ENCODE data around the gene GJB3.

Gene GJB3

DNA sequence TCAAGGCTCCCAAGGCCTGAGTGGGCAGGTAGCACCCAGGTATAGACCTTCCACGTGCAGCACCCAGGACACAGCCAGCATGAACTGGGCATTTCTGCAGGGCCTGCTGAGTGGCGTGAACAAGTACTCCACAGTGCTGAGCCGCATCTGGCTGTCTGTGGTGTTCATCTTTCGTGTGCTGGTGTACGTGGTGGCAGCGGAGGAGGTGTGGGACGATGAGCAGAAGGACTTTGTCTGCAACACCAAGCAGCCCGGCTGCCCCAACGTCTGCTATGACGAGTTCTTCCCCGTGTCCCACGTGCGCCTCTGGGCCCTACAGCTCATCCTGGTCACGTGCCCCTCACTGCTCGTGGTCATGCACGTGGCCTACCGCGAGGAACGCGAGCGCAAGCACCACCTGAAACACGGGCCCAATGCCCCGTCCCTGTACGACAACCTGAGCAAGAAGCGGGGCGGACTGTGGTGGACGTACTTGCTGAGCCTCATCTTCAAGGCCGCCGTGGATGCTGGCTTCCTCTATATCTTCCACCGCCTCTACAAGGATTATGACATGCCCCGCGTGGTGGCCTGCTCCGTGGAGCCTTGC lies 19.7 kb upstream of the GJB3 start:
- Histone ChIP-seq H3K9me3 (ENCODE audit: severe bottlenecking) (no peaks in the 10 kb centered on the region), H3K36me3 (no peaks in the 10 kb centered on the region), H3K27ac (no peak overlapping the region), H3K4me3 (ENCODE audit: low read depth, low read length) (no peak overlapping the region), H3K27me3 (ENCODE audit: insufficient read depth, low read depth, severe bottlenecking) (peaks cover 89% of the 10 kb centered on the region)
- TF ChIP-seq, protein P1, sequence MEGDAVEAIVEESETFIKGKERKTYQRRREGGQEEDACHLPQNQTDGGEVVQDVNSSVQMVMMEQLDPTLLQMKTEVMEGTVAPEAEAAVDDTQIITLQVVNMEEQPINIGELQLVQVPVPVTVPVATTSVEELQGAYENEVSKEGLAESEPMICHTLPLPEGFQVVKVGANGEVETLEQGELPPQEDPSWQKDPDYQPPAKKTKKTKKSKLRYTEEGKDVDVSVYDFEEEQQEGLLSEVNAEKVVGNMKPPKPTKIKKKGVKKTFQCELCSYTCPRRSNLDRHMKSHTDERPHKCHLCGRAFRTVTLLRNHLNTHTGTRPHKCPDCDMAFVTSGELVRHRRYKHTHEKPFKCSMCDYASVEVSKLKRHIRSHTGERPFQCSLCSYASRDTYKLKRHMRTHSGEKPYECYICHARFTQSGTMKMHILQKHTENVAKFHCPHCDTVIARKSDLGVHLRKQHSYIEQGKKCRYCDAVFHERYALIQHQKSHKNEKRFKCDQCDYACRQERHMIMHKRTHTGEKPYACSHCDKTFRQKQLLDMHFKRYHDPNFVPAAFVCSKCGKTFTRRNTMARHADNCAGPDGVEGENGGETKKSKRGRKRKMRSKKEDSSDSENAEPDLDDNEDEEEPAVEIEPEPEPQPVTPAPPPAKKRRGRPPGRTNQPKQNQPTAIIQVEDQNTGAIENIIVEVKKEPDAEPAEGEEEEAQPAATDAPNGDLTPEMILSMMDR (IDR thresholded peaks at IDR 0.05; ENCODE audit: low read depth, low read length) = no peak
- no peak for DNase-seq

DNA sequence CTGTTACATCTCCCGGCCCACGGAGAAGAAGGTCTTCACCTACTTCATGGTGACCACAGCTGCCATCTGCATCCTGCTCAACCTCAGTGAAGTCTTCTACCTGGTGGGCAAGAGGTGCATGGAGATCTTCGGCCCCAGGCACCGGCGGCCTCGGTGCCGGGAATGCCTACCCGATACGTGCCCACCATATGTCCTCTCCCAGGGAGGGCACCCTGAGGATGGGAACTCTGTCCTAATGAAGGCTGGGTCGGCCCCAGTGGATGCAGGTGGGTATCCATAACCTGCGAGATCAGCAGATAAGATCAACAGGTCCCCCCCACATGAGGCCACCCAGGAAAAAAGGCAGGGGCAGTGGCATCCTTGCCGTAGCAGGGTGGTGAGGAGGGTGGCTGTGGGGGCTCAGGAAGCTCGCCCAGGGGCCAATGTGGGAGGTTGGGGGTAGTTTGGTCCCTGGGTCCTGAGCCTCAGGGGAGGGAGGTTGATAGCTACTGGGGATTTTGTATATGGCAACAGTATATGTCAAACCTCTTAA lies 19.2 kb upstream of the GJB3 start:
- peaks cover 91% of the 10 kb centered on the region for H3K27me3 ChIP-seq (ENCODE audit: insufficient read depth, low read depth, severe bottlenecking)
- no peak overlapping the region for H3K4me3 ChIP-seq (ENCODE audit: low read depth, low read length)
- H3K36me3 ChIP-seq = no peaks in the 10 kb centered on the region
- H3K9me3 ChIP-seq (ENCODE audit: severe bottlenecking) = no peaks in the 10 kb centered on the region
- DNase-seq = no peak
- TF ChIP-seq, protein P1 (IDR thresholded peaks at IDR 0.05; ENCODE audit: low read depth, low read length) = no peak
- H3K27ac ChIP-seq = no peak overlapping the region

DNA sequence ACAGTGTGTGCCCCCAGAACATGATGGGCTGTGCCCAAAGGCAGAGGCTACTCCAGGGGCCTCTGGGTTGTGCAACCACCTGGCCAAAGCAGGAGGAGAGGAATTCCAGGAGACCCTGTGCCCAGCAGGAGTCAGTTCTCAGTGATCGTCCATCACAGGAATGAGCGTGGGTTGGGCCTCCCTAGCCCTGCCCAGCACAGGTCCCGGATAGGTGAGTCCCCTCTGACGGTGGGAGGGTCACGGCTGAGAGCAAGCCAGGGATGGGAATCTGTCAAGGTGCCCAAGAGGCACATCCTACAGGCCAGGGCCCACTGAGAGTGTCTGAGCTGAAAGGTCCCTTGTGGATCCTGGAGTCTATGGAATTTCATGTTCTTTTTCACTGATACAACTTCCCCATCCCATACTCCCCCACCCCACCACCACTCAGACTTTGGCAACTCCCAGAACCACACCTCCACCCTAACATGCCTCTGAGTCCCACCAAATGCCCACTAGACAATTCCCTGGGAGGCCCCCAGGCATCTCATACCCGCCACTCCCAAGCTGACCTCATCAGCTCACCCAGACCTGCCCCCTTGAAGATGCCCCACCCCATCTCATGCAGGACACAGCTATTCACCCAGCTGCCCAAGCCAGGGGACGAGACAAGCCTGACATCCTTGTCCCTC lies 18.4 kb upstream of the GJB3 start:
- peaks cover 91% of the 10 kb centered on the region for H3K27me3 ChIP-seq (ENCODE audit: insufficient read depth, low read depth, severe bottlenecking)
- DNase-seq = no peak
- no peak overlapping the region for H3K27ac ChIP-seq
- no peaks in the 10 kb centered on the region for H3K36me3 ChIP-seq
- TF ChIP-seq, protein P1 (IDR thresholded peaks at IDR 0.05; ENCODE audit: low read depth, low read length) = no peak
- H3K4me3 ChIP-seq (ENCODE audit: low read depth, low read length) = no peak overlapping the region
- no peaks in the 10 kb centered on the region for H3K9me3 ChIP-seq (ENCODE audit: severe bottlenecking)

DNA sequence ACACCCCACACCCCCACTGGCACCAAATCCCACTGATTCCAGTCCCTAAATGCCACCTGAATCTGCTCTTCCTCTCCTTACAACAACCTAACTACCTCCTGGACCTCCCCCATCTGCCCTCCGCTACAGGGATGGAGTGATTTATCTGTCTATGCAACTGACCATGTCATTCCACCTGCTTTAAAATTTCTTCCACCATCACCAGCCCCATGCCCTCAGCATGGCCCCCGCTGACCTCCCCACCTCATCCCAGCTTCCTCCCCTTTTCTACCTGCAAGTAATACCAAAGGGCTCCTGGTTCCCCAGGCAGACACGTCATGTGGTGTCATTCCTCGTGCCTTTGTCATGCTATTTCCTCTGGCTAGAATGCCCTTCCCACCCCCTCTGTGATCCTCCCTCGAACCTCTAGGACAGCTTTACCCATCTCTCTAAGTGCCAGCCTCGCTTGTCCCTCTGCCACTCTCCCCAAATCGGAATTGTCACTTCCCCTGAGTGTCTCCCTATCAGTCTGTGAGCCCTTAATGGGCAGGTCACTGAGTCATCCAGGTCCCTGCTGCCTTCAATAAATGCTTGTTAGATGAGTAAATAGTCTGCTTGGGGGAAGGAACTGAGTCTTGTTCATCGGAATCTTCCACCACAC lies 17.8 kb upstream of the GJB3 start:
- H3K36me3 ChIP-seq = no peaks in the 10 kb centered on the region
- no peak overlapping the region for H3K27ac ChIP-seq
- peaks cover 90% of the 10 kb centered on the region for H3K27me3 ChIP-seq (ENCODE audit: insufficient read depth, low read depth, severe bottlenecking)
- no peak for DNase-seq
- TF ChIP-seq, protein P1 (IDR thresholded peaks at IDR 0.05; ENCODE audit: low read depth, low read length) = no peak
- H3K4me3 ChIP-seq (ENCODE audit: low read depth, low read length) = no peak overlapping the region
- no peaks in the 10 kb centered on the region for H3K9me3 ChIP-seq (ENCODE audit: severe bottlenecking)

DNA sequence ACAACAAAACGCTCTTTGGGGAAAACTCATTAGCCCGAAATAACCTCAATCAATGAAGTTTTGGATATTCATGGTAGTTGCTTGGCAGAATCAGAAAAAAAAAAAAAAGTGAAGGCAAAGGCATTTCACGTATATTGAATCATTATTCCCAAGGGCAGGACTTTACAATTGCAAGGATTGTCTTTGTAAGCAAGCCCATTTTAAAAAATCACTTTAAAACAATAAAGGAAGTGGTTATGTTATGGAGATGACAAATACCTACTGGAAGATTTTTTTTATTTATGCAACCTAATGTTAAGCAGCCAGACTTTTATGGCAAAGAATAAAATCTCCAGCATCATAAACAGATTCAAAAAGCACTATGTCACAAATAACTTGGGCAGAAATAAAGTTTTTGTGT lies 12.2 kb upstream of the GJB3 start:
- Histone ChIP-seq H3K27me3 (ENCODE audit: insufficient read depth, low read depth, severe bottlenecking) (peaks cover 77% of the 10 kb centered on the region), H3K27ac (no peak overlapping the region), H3K36me3 (no peaks in the 10 kb centered on the region), H3K4me3 (ENCODE audit: low read depth, low read length) (no peak overlapping the region), H3K9me3 (ENCODE audit: severe bottlenecking) (no peaks in the 10 kb centered on the region)
- TF ChIP-seq, protein P1 (IDR thresholded peaks at IDR 0.05; ENCODE audit: low read depth, low read length) = no peak
- DNase-seq = no peak
